SK-N-MC (cell line): ENCODE results near the gene L3HYPDH.

Source experiments
- DNase-seq: peaks from one replicate; pipeline ENCODE4 v3.0.0-alpha.2; 2011; ENCODE audit warnings: low read depth, low spot score
- H3K27ac ChIP-seq: fragments of 200-600 bp; sonication (generic); 2 replicates; pipeline ENCODE4 v1.5.1; 2016; ENCODE audit warnings: mixed run types
- H3K36me3 ChIP-seq: fragments of 200-600 bp; sonication (generic); 2 replicates; pipeline ENCODE4 v1.6.1; 2017; ENCODE audit warnings: antibody characterized with exemption, low read length, mixed read lengths; ENCODE audit not compliant: insufficient read depth
- H3K4me3 ChIP-seq: fragments of 200-600 bp; sonication (generic); 2 replicates; pipeline ENCODE4 v1.5.1; 2016
- H3K9ac ChIP-seq: fragments of 200-600 bp; sonication (generic); 2 replicates; pipeline ENCODE4 v1.8.0; 2017; ENCODE audit warnings: mixed run types, mixed read lengths; ENCODE audit not compliant: insufficient read length
- H3K9me3 ChIP-seq: fragments of 200-600 bp; sonication (generic); 2 replicates; pipeline ENCODE4 v1.6.1; 2017; ENCODE audit warnings: low read depth, mild to moderate bottlenecking, antibody characterized with exemption, low read length, moderate library complexity, mixed read lengths
- EZH2 ChIP-seq: fragments of 200-600 bp; sonication (generic); IDR thresholded peaks from one replicate; pipeline ENCODE4 v1.6.1; 2017; ENCODE audit warnings: antibody characterized with exemption
- FOXP2 ChIP-seq: optimal IDR thresholded peaks from 2 replicates; pipeline ENCODE3; 2011; ENCODE audit warnings: mild to moderate bottlenecking, moderate library complexity; ENCODE audit not compliant: insufficient read depth; ENCODE audit errors: extremely low read length, control extremely low read depth
- POLR2AphosphoS5 ChIP-seq: IDR thresholded peaks from 2 replicates; pipeline ENCODE4 v1.6.1; 2012; ENCODE audit warnings: mild to moderate bottlenecking, low read depth, low read length, borderline replicate concordance

Gene L3HYPDH

GRCh38 chr14:59465316-59466135, 18.7 kb downstream of the L3HYPDH start, which contains the start of gene GPR135:
Gene GPR135, minus strand, starts transcription at chr14:59465380. Its CDS starts 154 bp downstream, at chr14:59465226.
- Histone ChIP-seq H3K27ac (no peak within 1 kb of the TSS), H3K4me3 (no peak within 1 kb of the TSS), H3K9ac (no peak within 1 kb of the TSS), H3K9me3 (no peaks in the 10 kb centered on the region), H3K36me3 (peaks cover 30% of the 10 kb centered on the region)
- DNase-seq, result no peak
- TF ChIP-seq EZH2 (no peak), POLR2AphosphoS5 (no peak), FOXP2 (no peak)

DNA sequence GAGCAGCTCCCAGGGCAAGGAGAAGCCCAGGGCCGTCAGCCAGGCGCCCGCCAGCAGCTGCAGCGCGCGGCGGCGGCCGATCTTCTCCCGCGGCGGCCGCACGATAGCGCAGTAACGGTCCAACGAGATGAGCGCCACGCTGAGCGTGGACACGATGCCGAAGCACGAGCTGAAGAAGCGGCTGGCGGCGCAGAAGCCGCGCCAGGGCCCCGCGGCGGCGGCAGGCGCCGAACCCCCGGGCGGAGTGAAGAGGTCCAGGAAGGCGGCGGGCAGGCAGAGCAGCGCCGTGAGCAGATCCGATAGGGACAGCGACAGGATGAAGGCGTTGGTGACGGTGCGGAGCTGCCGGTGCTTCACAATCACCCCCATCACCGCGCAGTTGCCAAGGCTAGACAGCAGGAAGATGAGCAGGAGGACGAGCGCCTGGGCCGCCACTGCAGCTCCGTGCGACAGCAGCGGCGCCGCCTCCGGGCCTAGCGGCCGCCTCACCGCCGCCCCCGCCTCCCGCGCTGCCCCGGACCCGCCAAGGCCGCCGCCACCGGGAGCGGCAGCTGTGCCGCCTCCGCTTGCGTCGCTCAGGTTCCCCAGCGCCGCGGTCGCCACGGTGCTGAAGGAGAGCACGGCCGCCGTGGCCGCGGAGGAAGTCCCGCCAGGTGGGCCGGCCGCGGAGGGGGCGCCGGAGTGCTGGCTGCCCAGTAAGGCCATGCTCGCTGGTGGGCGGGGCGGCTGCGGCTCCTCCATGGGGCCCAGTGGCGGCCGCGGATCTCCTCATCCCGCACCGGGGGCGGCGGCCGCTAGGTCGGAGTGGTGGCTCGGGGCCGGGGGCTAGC, 19.5 kb downstream of the L3HYPDH start:
- no peak overlapping the region for H3K9ac ChIP-seq

GRCh38 chr14:59463787-59464485, 20.3 kb downstream of the L3HYPDH start:
- H3K27ac ChIP-seq, result no peak overlapping the region

More for the DNA sequence above, 19.5 kb downstream of the L3HYPDH start:
- Histone ChIP-seq H3K36me3 (peaks cover 22% of the 10 kb centered on the region), H3K27ac (no peak overlapping the region), H3K4me3 (no peak overlapping the region), H3K9me3 (no peaks in the 10 kb centered on the region)
- TF ChIP-seq EZH2 (no peak), FOXP2 (no peak), POLR2AphosphoS5 (no peak)
- no peak for DNase-seq

DNA sequence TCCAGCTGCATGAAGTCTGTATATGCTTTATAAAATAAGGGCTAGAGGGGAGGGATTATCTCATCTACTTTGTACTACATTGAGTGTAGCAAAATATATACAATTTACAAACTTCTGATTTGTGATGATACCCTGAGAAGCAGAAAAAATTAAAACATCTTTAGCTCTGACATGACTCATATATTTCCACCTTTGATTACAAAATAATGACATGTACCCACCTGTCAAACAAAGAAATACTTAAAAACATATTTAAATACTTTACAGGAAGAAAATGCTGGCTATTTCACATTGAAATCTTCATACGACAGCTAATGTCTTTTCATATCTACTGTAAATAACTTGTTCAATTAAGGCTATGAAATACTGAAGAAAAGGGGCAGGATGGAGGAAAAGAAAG, 22.3 kb downstream of the L3HYPDH start:
- no peak overlapping the region for H3K27ac ChIP-seq
- H3K36me3 ChIP-seq, result peaks cover 36% of the 10 kb centered on the region
- H3K9me3 ChIP-seq, result no peaks in the 10 kb centered on the region
- TF ChIP-seq FOXP2 (no peak), POLR2AphosphoS5 (no peak), EZH2 (no peak)
- H3K9ac ChIP-seq, result no peak overlapping the region
- DNase-seq, result no peak
- no peak overlapping the region for H3K4me3 ChIP-seq

More at GRCh38 chr14:59463787-59464485, 20.3 kb downstream of the L3HYPDH start:
- no peak overlapping the region for H3K4me3 ChIP-seq
- no peak for TF ChIP-seq EZH2
- TF ChIP-seq FOXP2, result no peak
- TF ChIP-seq POLR2AphosphoS5, result no peak
- H3K9ac ChIP-seq, result no peak overlapping the region
- peaks cover 20% of the 10 kb centered on the region for H3K36me3 ChIP-seq
- H3K9me3 ChIP-seq, result no peaks in the 10 kb centered on the region
- DNase-seq, result no peak

DNA sequence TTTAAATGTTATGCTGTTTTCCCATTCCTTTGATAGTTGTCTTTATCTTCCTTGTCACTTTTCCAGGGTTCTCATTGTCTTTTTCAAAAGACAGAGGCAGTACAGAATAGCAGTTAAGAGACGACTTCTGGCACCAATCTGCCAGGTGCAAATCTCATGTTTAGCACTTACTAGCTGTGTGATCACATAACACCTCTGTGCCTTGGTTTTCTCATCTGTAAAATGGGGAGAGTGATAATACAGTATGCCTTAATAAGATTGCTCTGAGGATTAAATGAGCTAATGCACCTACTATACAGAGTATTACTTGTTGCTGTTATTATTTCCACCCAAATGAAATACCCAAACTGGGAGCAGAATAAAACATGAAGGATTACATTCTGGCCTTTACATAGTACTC, 23.8 kb downstream of the L3HYPDH start:
- Histone ChIP-seq H3K36me3 (peaks cover 49% of the 10 kb centered on the region), H3K27ac (no peak overlapping the region), H3K9ac (no peak overlapping the region), H3K9me3 (no peaks in the 10 kb centered on the region), H3K4me3 (no peak overlapping the region)
- TF ChIP-seq POLR2AphosphoS5 (no peak), EZH2 (no peak), FOXP2 (no peak)
- no peak for DNase-seq

GRCh38 chr14:59458486-59458885, 25.7 kb downstream of the L3HYPDH start:
- no peak overlapping the region for H3K27ac ChIP-seq

GRCh38 chr14:59455411-59455810, 28.8 kb downstream of the L3HYPDH start:
- Histone ChIP-seq H3K9me3 (no peaks in the 10 kb centered on the region), H3K27ac (no peak overlapping the region), H3K36me3 (peaks cover 29% of the 10 kb centered on the region), H3K4me3 (no peak overlapping the region), H3K9ac (no peak overlapping the region)
- DNase-seq, result no peak
- TF ChIP-seq EZH2 (no peak), POLR2AphosphoS5 (no peak), FOXP2 (no peak)

More at GRCh38 chr14:59458486-59458885, 25.7 kb downstream of the L3HYPDH start:
- H3K36me3 ChIP-seq, result peaks cover 41% of the 10 kb centered on the region
- H3K9me3 ChIP-seq, result no peaks in the 10 kb centered on the region
- DNase-seq, result no peak
- no peak overlapping the region for H3K4me3 ChIP-seq
- TF ChIP-seq EZH2 (no peak), POLR2AphosphoS5 (no peak)
- H3K9ac ChIP-seq, result no peak overlapping the region

- TF ChIP-seq EZH2 (no peak), POLR2AphosphoS5 (no peak), FOXP2 (no peak)
- Histone ChIP-seq H3K9ac (no peak overlapping the region), H3K36me3 (peaks cover 29% of the 10 kb centered on the region), H3K9me3 (no peaks in the 10 kb centered on the region), H3K27ac (no peak overlapping the region), H3K4me3 (no peak overlapping the region)
- no peak for DNase-seq
Measured at GRCh38 chr14:59454139-59454538, 30.1 kb downstream of the L3HYPDH start.
